IPS-18a (cell line): ENCODE measurements around the gene GPRASP2.
"Not testable (repeated sequence)": the region's sequence is repeated elsewhere in the genome, so short reads cannot be mapped to it uniquely, and the experiment has no call there.

Experiments
- H3K27ac ChIP-seq: one replicate; pipeline ENCODE4 v1.5.1; 2013; ENCODE audit warnings: low read length
- H3K27me3 ChIP-seq: one replicate; pipeline ENCODE4 v1.6.1; 2013; ENCODE audit warnings: mild to moderate bottlenecking, low read length; ENCODE audit not compliant: control insufficient read depth, insufficient read depth
- H3K36me3 ChIP-seq: one replicate; pipeline ENCODE4 v1.6.1; 2013; ENCODE audit warnings: low read depth, low read length; ENCODE audit not compliant: control insufficient read depth
- H3K4me1 ChIP-seq: one replicate; pipeline ENCODE4 v1.6.1; 2013; ENCODE audit warnings: low read depth, low read length; ENCODE audit not compliant: control insufficient read depth
- H3K4me3 ChIP-seq: one replicate; pipeline ENCODE4 v1.5.1; 2013; ENCODE audit warnings: low read length
- H3K9ac ChIP-seq: one replicate; pipeline ENCODE4 v1.6.1; 2013; ENCODE audit warnings: mild to moderate bottlenecking, low read length, moderate library complexity
- H3K9me3 ChIP-seq: one replicate; pipeline ENCODE4 v1.6.1; 2013; ENCODE audit warnings: low read depth, low read length; ENCODE audit not compliant: control insufficient read depth

GPRASP2 gene

DNA sequence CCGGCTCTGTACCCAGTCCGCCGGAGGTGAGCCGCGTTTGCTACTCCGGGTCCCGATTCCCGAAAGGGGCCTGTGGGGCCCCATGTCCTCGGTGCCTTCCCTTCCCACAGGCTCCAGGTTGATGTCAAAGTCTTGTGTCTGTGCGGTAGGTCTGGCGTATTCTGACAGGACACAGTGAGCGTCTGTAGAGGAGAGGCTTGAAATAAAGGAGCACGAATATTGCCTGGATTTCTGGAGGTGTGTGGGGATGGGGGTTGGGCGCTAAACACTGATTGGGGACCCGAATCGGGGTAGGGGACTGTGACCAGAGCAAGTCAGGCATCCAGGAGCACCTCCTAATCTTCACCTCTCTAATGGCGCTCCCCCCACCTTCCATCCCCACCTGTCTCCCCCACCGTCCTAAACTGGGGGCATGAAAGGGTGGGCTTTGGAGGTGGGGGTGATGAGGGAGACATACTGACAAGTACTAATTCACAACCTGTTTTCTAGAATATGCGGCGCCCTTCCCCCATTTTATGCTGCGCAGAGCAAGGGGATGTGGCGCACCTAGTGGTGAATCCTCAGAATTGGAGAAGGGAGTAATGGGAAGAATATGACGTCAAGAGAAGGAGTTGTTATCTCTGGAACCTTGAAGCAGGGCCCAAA is 855 bp downstream of the GPRASP2 start:
- Histone ChIP-seq H3K36me3 (no peaks in the 10 kb centered on the region), H3K9ac (peak overlapping the region; percentile 47), H3K27me3 (peaks cover 12% of the 10 kb centered on the region), H3K4me1 (peaks cover 3% of the 10 kb centered on the region), H3K27ac (no peak overlapping the region), H3K4me3 (peak overlapping the region; percentile 73), H3K9me3 (peaks cover 8% of the 10 kb centered on the region)

GRCh38 chrX:102714994-102715393 is 2.7 kb downstream of the GPRASP2 start:
- peaks cover 11% of the 10 kb centered on the region for H3K9me3 ChIP-seq
- no peaks in the 10 kb centered on the region for H3K36me3 ChIP-seq
- no peak overlapping the region for H3K4me3 ChIP-seq
- peaks cover 12% of the 10 kb centered on the region for H3K27me3 ChIP-seq
- no peak overlapping the region for H3K27ac ChIP-seq
- H3K4me1 ChIP-seq: peaks cover 4% of the 10 kb centered on the region
- H3K9ac ChIP-seq: no peak overlapping the region

DNA sequence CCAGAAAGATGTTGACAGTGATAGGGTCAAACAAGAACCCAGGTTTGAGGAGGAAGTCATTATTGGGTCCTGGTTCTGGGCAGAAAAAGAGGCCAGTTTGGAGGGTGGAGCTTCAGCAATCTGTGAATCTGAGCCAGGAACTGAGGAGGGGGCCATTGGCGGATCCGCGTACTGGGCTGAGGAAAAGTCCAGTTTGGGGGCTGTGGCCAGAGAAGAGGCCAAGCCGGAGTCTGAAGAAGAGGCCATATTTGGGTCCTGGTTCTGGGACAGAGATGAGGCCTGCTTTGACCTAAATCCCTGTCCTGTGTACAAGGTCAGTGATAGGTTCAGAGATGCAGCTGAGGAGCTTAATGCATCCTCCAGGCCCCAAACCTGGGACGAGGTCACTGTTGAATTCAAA is 3.7 kb downstream of the GPRASP2 start:
- peaks cover 4% of the 10 kb centered on the region for H3K4me1 ChIP-seq
- peaks cover 10% of the 10 kb centered on the region for H3K9me3 ChIP-seq
- H3K9ac ChIP-seq: no peak overlapping the region
- H3K36me3 ChIP-seq: no peaks in the 10 kb centered on the region
- H3K27me3 ChIP-seq: peaks cover 8% of the 10 kb centered on the region
- H3K4me3 ChIP-seq: no peak overlapping the region
- H3K27ac ChIP-seq: no peak overlapping the region

- Histone ChIP-seq H3K27ac (no peak within 1 kb of the TSS), H3K36me3 (no peaks in the 10 kb centered on the region), H3K27me3 (no peaks in the 10 kb centered on the region), H3K9ac (no peak within 1 kb of the TSS), H3K4me1 (peaks cover 6% of the 10 kb centered on the region), H3K4me3 (no peak within 1 kb of the TSS), H3K9me3 (peaks cover 9% of the 10 kb centered on the region)
Observed at GRCh38 chrX:102720237-102721168, 8.3 kb downstream of the GPRASP2 start, which contains the start of gene GPRASP3. TSS of gene GPRASP3 (plus strand) at chrX:102720743. CDS start at chrX:102748996, 28,253 bp downstream.

GRCh38 chrX:102721169-102721506 is 8.9 kb downstream of the GPRASP2 start:
- H3K4me3 ChIP-seq, H3K36me3 ChIP-seq, H3K9me3 ChIP-seq, H3K27ac ChIP-seq, H3K9ac ChIP-seq, H3K4me1 ChIP-seq, H3K27me3 ChIP-seq: not testable (repeated sequence)

GRCh38 chrX:102723456-102723855 is 11.2 kb downstream of the GPRASP2 start:
- Histone ChIP-seq H3K27ac (no peak overlapping the region), H3K9me3 (peaks cover 4% of the 10 kb centered on the region), H3K4me3 (no peak overlapping the region), H3K4me1 (peaks cover 3% of the 10 kb centered on the region), H3K36me3 (no peaks in the 10 kb centered on the region), H3K27me3 (no peaks in the 10 kb centered on the region), H3K9ac (no peak overlapping the region)

DNA sequence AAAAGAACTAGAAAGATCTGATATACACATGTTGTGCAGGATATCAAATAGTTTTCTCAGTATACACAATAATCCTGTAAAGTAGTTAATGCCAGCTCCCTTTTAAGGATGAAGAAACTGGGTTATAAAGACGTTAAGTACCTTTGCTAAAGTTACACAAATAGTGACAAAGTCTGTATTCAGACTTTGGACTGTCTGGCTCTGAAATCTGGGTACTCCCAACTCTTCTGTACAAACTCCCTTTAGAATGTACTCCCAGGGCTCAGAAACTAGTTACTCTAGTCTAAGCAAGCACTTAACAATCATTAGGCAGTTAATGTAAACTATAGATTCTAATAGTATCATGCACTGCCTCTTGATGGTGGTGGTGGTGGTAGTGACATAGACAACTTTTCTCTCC is 15.5 kb downstream of the GPRASP2 start:
- H3K9me3 ChIP-seq: peaks cover 10% of the 10 kb centered on the region
- H3K4me3 ChIP-seq: no peak overlapping the region
- no peaks in the 10 kb centered on the region for H3K27me3 ChIP-seq
- H3K9ac ChIP-seq: no peak overlapping the region
- peaks cover 3% of the 10 kb centered on the region for H3K4me1 ChIP-seq
- no peak overlapping the region for H3K27ac ChIP-seq
- H3K36me3 ChIP-seq: no peaks in the 10 kb centered on the region

- Histone ChIP-seq H3K36me3 (no peaks in the 10 kb centered on the region), H3K27ac (no peak overlapping the region), H3K4me1 (peaks cover under 1% of the 10 kb centered on the region), H3K4me3 (no peak overlapping the region), H3K27me3 (no peaks in the 10 kb centered on the region), H3K9me3 (peaks cover 12% of the 10 kb centered on the region), H3K9ac (no peak overlapping the region)
Observed at GRCh38 chrX:102728646-102729045, 16.4 kb downstream of the GPRASP2 start.

GRCh38 chrX:102739657-102740056 is 27.4 kb downstream of the GPRASP2 start:
- no peaks in the 10 kb centered on the region for H3K4me1 ChIP-seq
- no peak overlapping the region for H3K9ac ChIP-seq
- H3K27ac ChIP-seq: no peak overlapping the region
- H3K27me3 ChIP-seq: no peaks in the 10 kb centered on the region
- no peaks in the 10 kb centered on the region for H3K36me3 ChIP-seq
- H3K9me3 ChIP-seq: peaks cover 7% of the 10 kb centered on the region
- H3K4me3 ChIP-seq: no peak overlapping the region

DNA sequence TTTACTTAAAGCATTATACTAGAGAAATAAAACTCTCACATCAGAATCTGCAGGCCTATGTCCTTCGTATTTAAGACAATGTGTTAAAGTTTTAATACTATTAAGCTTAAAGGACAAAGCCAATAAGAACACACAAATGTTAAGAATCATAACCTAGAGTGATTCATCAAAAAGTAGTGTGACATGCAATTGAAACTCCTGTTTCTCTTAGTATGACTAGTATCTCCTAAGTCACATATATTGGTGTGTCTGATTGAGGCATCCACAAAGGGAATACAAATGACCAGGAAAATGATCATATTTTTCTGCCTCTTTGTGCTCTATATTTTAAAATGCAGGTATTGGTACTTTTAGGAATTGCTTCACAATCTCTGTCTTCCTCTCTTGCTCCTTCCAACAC is 32.1 kb downstream of the GPRASP2 start:
- peaks cover 12% of the 10 kb centered on the region for H3K9me3 ChIP-seq
- no peaks in the 10 kb centered on the region for H3K36me3 ChIP-seq
- H3K4me1 ChIP-seq: peaks cover 5% of the 10 kb centered on the region
- no peaks in the 10 kb centered on the region for H3K27me3 ChIP-seq
- H3K27ac ChIP-seq: no peak overlapping the region
- no peak overlapping the region for H3K4me3 ChIP-seq
- H3K9ac ChIP-seq: no peak overlapping the region

GRCh38 chrX:102745513-102745856 is 33.2 kb downstream of the GPRASP2 start:
- Histone ChIP-seq H3K27ac (no peak overlapping the region), H3K4me1 (peaks cover 5% of the 10 kb centered on the region), H3K9me3 (peaks cover 12% of the 10 kb centered on the region), H3K36me3 (no peaks in the 10 kb centered on the region), H3K4me3 (peak overlapping the region; percentile 62), H3K27me3 (no peaks in the 10 kb centered on the region), H3K9ac (peak overlapping the region; percentile 42)
